GM12874 (cell line): Measurements from ENCODE around the gene SCD5.

Experiments used
- CTCF ChIP-seq: IDR thresholded peaks from 2 replicates; pipeline ENCODE4 v1.5.1; 2011; ENCODE audit warnings: low read depth, mild to moderate bottlenecking, control low read depth, low read length, moderate library complexity; ENCODE audit not compliant: insufficient read depth

SCD5 gene

GRCh38 chr4:82677327-82677726, 121.3 kb downstream of the SCD5 start:
- no peak for TF ChIP-seq CTCF

GRCh38 chr4:82667761-82668480, 130.7 kb downstream of the SCD5 start:
- TF ChIP-seq CTCF = no peak

GRCh38 chr4:82666970-82667665, 131.5 kb downstream of the SCD5 start:
- TF ChIP-seq CTCF = no peak

- TF ChIP-seq CTCF = no peak
These were observed 137.2 kb downstream of the SCD5 start for GRCh38 chr4:82661181-82661992.

GRCh38 chr4:82652062-82652461, 146.5 kb downstream of the SCD5 start:
- no peak for TF ChIP-seq CTCF

GRCh38 chr4:82650868-82651267, 147.7 kb downstream of the SCD5 start:
- TF ChIP-seq CTCF = no peak

GRCh38 chr4:82648356-82648755, 150.2 kb downstream of the SCD5 start:
- no peak for TF ChIP-seq CTCF
